ENCODE data around the gene PLXNB1. TPM values are rescaled to one million over a fixed set of nuclear protein-coding genes. Genes with fewer than 3 reads are reported as not detected.

The PLXNB1 gene
- total and polyA plus RNA-seq, 4 experiments from 2014 or later = 0.48 to 5.0 (median 2.6) TPM; not detected in 1

GRCh38 chr3:48397767-48398681 lies 31.9 kb downstream of the PLXNB1 start:
- Histone ChIP-seq H3K4me3 (ENCODE audit: low read length in 2 of 2) (no peak overlapping the region), H3K27ac (ENCODE audit: low read depth, low read length) (no peak overlapping the region), H3K27me3 (ENCODE audit: insufficient read depth, low read length) (no peaks in the 10 kb centered on the region), H3K4me1 (ENCODE audit: insufficient read depth, low read length) (no peaks in the 10 kb centered on the region), H3K9me3 (ENCODE audit: control insufficient read depth in 1 of 2, low read length in 2 of 2) (no peaks in the 10 kb centered on the region), H3K36me3 (ENCODE audit: insufficient read depth, low read length) (no peaks in the 10 kb centered on the region)
- DNase-seq = no peak
- peaks cover 6 to 10% of the 10 kb centered on the region in 2 donors for H3K27me3 Mint-ChIP-seq
- H3K9me3 Mint-ChIP-seq = no peaks in the 10 kb centered on the region
- ChIA-PET POLR2A (ENCODE audit: partially characterized antibody) (no interaction called here), CTCF (ENCODE audit: partially characterized antibody) (interaction anchor here (3.7 to 13.7 kb wide), 4 partner anchors 35 to 155 kb away, joined by 30 to 381 read pairs (median 242); partner anchors contain the start of genes CCDC51, PFKFB4, PLXNB1 and TMA7)
- peaks cover 0 to 2% (median 0%) of the 10 kb centered on the region in 4 donors for H3K4me1 Mint-ChIP-seq
- H3K4me3 Mint-ChIP-seq = no peak overlapping the region
- peak overlapping the region in 1 of 7 donors; percentile 52 for H3K27ac Mint-ChIP-seq
- no peaks in the 10 kb centered on the region for H3K36me3 Mint-ChIP-seq
- intact Hi-C loops (cut with micrococcal nuclease) = no loop called here

- Mint-ChIP-seq H3K27me3 (peaks cover 12 to 17% of the 10 kb centered on the region in 2 donors), H3K27ac (no peak overlapping the region), H3K36me3 (no peaks in the 10 kb centered on the region), H3K9me3 (no peaks in the 10 kb centered on the region), H3K4me1 (no peaks in the 10 kb centered on the region), H3K4me3 (no peak overlapping the region)
- DNase-seq = no peak
- no peaks in the 10 kb centered on the region for H3K27me3 ChIP-seq (ENCODE audit: insufficient read depth, low read length)
- no peak overlapping the region for H3K27ac ChIP-seq (ENCODE audit: low read depth, low read length)
- CTCF ChIA-PET (ENCODE audit: partially characterized antibody) = interaction anchor here (1.4 to 5.4 kb wide), 3 partner anchors 10 to 154 kb away, joined by 4 to 24 read pairs (median 4); no protein-coding TSS in a partner anchor
- intact Hi-C loops (cut with micrococcal nuclease) = no loop called here
- no peaks in the 10 kb centered on the region for H3K9me3 ChIP-seq (ENCODE audit: control insufficient read depth in 1 of 2, low read length in 2 of 2)
- POLR2A ChIA-PET (ENCODE audit: partially characterized antibody) = no interaction called here
- no peak overlapping the region for H3K4me3 ChIP-seq (ENCODE audit: low read length in 2 of 2)
- no peaks in the 10 kb centered on the region for H3K36me3 ChIP-seq (ENCODE audit: insufficient read depth, low read length)
- no peaks in the 10 kb centered on the region for H3K4me1 ChIP-seq (ENCODE audit: insufficient read depth, low read length)
These were observed 34.2 kb downstream of the PLXNB1 start for GRCh38 chr3:48395714-48396113.

- Histone ChIP-seq H3K36me3 (ENCODE audit: insufficient read depth, low read length) (no peaks in the 10 kb centered on the region), H3K4me1 (ENCODE audit: insufficient read depth, low read length) (no peaks in the 10 kb centered on the region), H3K27me3 (ENCODE audit: insufficient read depth, low read length) (no peaks in the 10 kb centered on the region), H3K9me3 (ENCODE audit: control insufficient read depth in 1 of 2, low read length in 2 of 2) (no peaks in the 10 kb centered on the region), H3K27ac (ENCODE audit: low read depth, low read length) (no peak overlapping the region), H3K4me3 (ENCODE audit: low read length in 2 of 2) (no peak overlapping the region)
- no peak for DNase-seq
- POLR2A ChIA-PET (ENCODE audit: partially characterized antibody) = no interaction called here
- Mint-ChIP-seq H3K27me3 (peaks cover 11 to 24% of the 10 kb centered on the region in 2 donors), H3K4me3 (no peak overlapping the region), H3K9me3 (no peaks in the 10 kb centered on the region), H3K4me1 (no peaks in the 10 kb centered on the region), H3K27ac (no peak overlapping the region), H3K36me3 (no peaks in the 10 kb centered on the region)
- intact Hi-C loops (cut with micrococcal nuclease) = no loop called here
- CTCF ChIA-PET (ENCODE audit: partially characterized antibody) = interaction anchor here (5.4 kb wide), 1 partner anchor 41 kb away, joined by 24 read pairs; no protein-coding TSS in a partner anchor
These were observed 35.5 kb downstream of the PLXNB1 start for GRCh38 chr3:48394391-48394790.

- Mint-ChIP-seq H3K27me3 (peaks cover 13 to 19% of the 10 kb centered on the region in 2 donors), H3K4me1 (no peaks in the 10 kb centered on the region), H3K27ac (no peak overlapping the region), H3K4me3 (peak overlapping the region in 1 of 8 donors; percentile 61), H3K9me3 (no peaks in the 10 kb centered on the region), H3K36me3 (no peaks in the 10 kb centered on the region)
- DNase-seq = no peak
- POLR2A ChIA-PET (ENCODE audit: partially characterized antibody) = no interaction called here
- H3K4me1 ChIP-seq (ENCODE audit: insufficient read depth, low read length) = no peaks in the 10 kb centered on the region
- H3K36me3 ChIP-seq (ENCODE audit: insufficient read depth, low read length) = no peaks in the 10 kb centered on the region
- H3K27ac ChIP-seq (ENCODE audit: low read depth, low read length) = no peak overlapping the region
- intact Hi-C loops (cut with micrococcal nuclease) = no loop called here
- H3K9me3 ChIP-seq (ENCODE audit: control insufficient read depth in 1 of 2, low read length in 2 of 2) = no peaks in the 10 kb centered on the region
- CTCF ChIA-PET (ENCODE audit: partially characterized antibody) = no interaction called here
- H3K4me3 ChIP-seq (ENCODE audit: low read length in 2 of 2) = no peak overlapping the region
- H3K27me3 ChIP-seq (ENCODE audit: insufficient read depth, low read length) = peaks cover 3% of the 10 kb centered on the region
These were observed 40.9 kb downstream of the PLXNB1 start for GRCh38 chr3:48388966-48389365.

GRCh38 chr3:48387634-48388033 lies 42.3 kb downstream of the PLXNB1 start:
- H3K9me3 ChIP-seq (ENCODE audit: control insufficient read depth in 1 of 2, low read length in 2 of 2) = no peaks in the 10 kb centered on the region
- H3K27ac Mint-ChIP-seq = no peak overlapping the region
- POLR2A ChIA-PET (ENCODE audit: partially characterized antibody) = no interaction called here
- no peak overlapping the region for H3K4me3 Mint-ChIP-seq
- H3K9me3 Mint-ChIP-seq = no peaks in the 10 kb centered on the region
- DNase-seq = no peak
- no peak overlapping the region for H3K27ac ChIP-seq (ENCODE audit: low read depth, low read length)
- intact Hi-C loops (cut with micrococcal nuclease) = no loop called here
- H3K27me3 Mint-ChIP-seq = peaks cover 12 to 14% of the 10 kb centered on the region in 2 donors
- no peaks in the 10 kb centered on the region for H3K36me3 ChIP-seq (ENCODE audit: insufficient read depth, low read length)
- CTCF ChIA-PET (ENCODE audit: partially characterized antibody) = interaction anchor here (1.3 to 1.7 kb wide), 2 partner anchors 13 to 49 kb away, joined by 6 to 8 read pairs; no protein-coding TSS in a partner anchor
- H3K4me1 ChIP-seq (ENCODE audit: insufficient read depth, low read length) = no peaks in the 10 kb centered on the region
- peaks cover 3% of the 10 kb centered on the region for H3K27me3 ChIP-seq (ENCODE audit: insufficient read depth, low read length)
- no peaks in the 10 kb centered on the region for H3K4me1 Mint-ChIP-seq
- H3K4me3 ChIP-seq (ENCODE audit: low read length in 2 of 2) = no peak overlapping the region
- no peaks in the 10 kb centered on the region for H3K36me3 Mint-ChIP-seq

- no peak overlapping the region for H3K4me3 Mint-ChIP-seq
- no peak overlapping the region for H3K27ac ChIP-seq (ENCODE audit: low read depth, low read length)
- H3K27ac Mint-ChIP-seq = no peak overlapping the region
- no peaks in the 10 kb centered on the region for H3K4me1 Mint-ChIP-seq
- H3K36me3 ChIP-seq (ENCODE audit: insufficient read depth, low read length) = no peaks in the 10 kb centered on the region
- peaks cover 0 to 2% (median 0%) of the 10 kb centered on the region in 8 donors for H3K9me3 Mint-ChIP-seq
- H3K4me1 ChIP-seq (ENCODE audit: insufficient read depth, low read length) = no peaks in the 10 kb centered on the region
- H3K27me3 ChIP-seq (ENCODE audit: insufficient read depth, low read length) = no peaks in the 10 kb centered on the region
- H3K36me3 Mint-ChIP-seq = no peaks in the 10 kb centered on the region
- peaks cover 0 to 2% of the 10 kb centered on the region in 2 donors for H3K27me3 Mint-ChIP-seq
- CTCF ChIA-PET (ENCODE audit: partially characterized antibody) = interaction anchor here (0.6 kb wide), 1 partner anchor 886 kb away, joined by 3 read pairs; no protein-coding TSS in a partner anchor
- intact Hi-C loops (cut with micrococcal nuclease) = no loop called here
- POLR2A ChIA-PET (ENCODE audit: partially characterized antibody) = no interaction called here
- no peak overlapping the region for H3K4me3 ChIP-seq (ENCODE audit: low read length in 2 of 2)
- no peaks in the 10 kb centered on the region for H3K9me3 ChIP-seq (ENCODE audit: control insufficient read depth in 1 of 2, low read length in 2 of 2)
- DNase-seq = no peak
These were observed 56.9 kb downstream of the PLXNB1 start for GRCh38 chr3:48372862-48373435.

- no peak overlapping the region for H3K4me3 ChIP-seq (ENCODE audit: low read length in 2 of 2)
- H3K36me3 ChIP-seq (ENCODE audit: insufficient read depth, low read length) = no peaks in the 10 kb centered on the region
- peaks cover 0 to 2% (median 0%) of the 10 kb centered on the region in 8 donors for H3K9me3 Mint-ChIP-seq
- H3K9me3 ChIP-seq (ENCODE audit: control insufficient read depth in 1 of 2, low read length in 2 of 2) = no peaks in the 10 kb centered on the region
- H3K27me3 Mint-ChIP-seq = no peaks in the 10 kb centered on the region
- H3K27ac ChIP-seq (ENCODE audit: low read depth, low read length) = no peak overlapping the region
- no peak overlapping the region for H3K27ac Mint-ChIP-seq
- ChIA-PET CTCF (ENCODE audit: partially characterized antibody) (interaction anchor here (0.6 kb wide), 1 partner anchor 887 kb away, joined by 3 read pairs; no protein-coding TSS in a partner anchor), POLR2A (ENCODE audit: partially characterized antibody) (no interaction called here)
- intact Hi-C loops (cut with micrococcal nuclease) = no loop called here
- no peaks in the 10 kb centered on the region for H3K4me1 Mint-ChIP-seq
- no peaks in the 10 kb centered on the region for H3K4me1 ChIP-seq (ENCODE audit: insufficient read depth, low read length)
- H3K4me3 Mint-ChIP-seq = no peak overlapping the region
- H3K27me3 ChIP-seq (ENCODE audit: insufficient read depth, low read length) = no peaks in the 10 kb centered on the region
- H3K36me3 Mint-ChIP-seq = no peaks in the 10 kb centered on the region
- no peak for DNase-seq
These were observed 57.5 kb downstream of the PLXNB1 start for GRCh38 chr3:48372377-48372770.
